CD14-positive monocyte (primary cell): ENCODE data around the gene RCC2. TPM values are rescaled to one million over a fixed set of nuclear protein-coding genes. Genes with fewer than 3 reads are reported as not detected.
A peak's percentile ranks its signal among the peaks of the same experiment; 100 is the strongest.

ENCODE experiments used
- DNase-seq, 3 donors: peaks; one replicate each; pipeline ENCODE4 v3.0.0-alpha.2; 2011 to 2022
- H2AFZ ChIP-seq: 2 replicates; pipeline ENCODE4 v1.6.0; 2012; ENCODE audit warnings: mild to moderate bottlenecking, low read depth, low read length, inconsistent platforms; ENCODE audit not compliant: insufficient read depth, poor library complexity, severe bottlenecking
- H3K27ac ChIP-seq, 2 donors: 1 replicate in 1 of 2; 2 replicates in 1 of 2; pipeline ENCODE4 v1.5.1; 2012 to 2013; ENCODE audit warnings: low read length in 2 of 2, control low read depth in 1 of 2, inconsistent platforms in 1 of 2, low read depth in 1 of 2, mild to moderate bottlenecking in 1 of 2
- H3K27me3 ChIP-seq, 2 donors: one replicate each; pipeline versions ENCODE4 v1.6.0 to v1.6.1; 2011 to 2013; ENCODE audit warnings: low read length in 2 of 2; ENCODE audit not compliant: control insufficient read depth in 2 of 2, insufficient read depth in 2 of 2
- H3K36me3 ChIP-seq, 2 donors: replicated peaks in 1 of 2; 1 replicate in 1 of 2; 2 replicates in 1 of 2; pipeline versions ENCODE4 v1.5.1 to v1.6.1; 2012 to 2013; ENCODE audit warnings: low read length in 2 of 2, control low read depth in 1 of 2, inconsistent platforms in 1 of 2, mild to moderate bottlenecking in 1 of 2; ENCODE audit not compliant: insufficient read depth in 2 of 2, control insufficient read depth in 1 of 2
- H3K4me1 ChIP-seq, 2 donors: 1 replicate in 1 of 2; 2 replicates in 1 of 2; pipeline versions ENCODE4 v1.5.1 to v1.6.1; 2012 to 2013; ENCODE audit warnings: low read length in 2 of 2, control low read depth in 1 of 2, inconsistent platforms in 1 of 2, mild to moderate bottlenecking in 1 of 2, moderate library complexity in 1 of 2; ENCODE audit not compliant: insufficient read depth in 2 of 2, control insufficient read depth in 1 of 2
- H3K4me2 ChIP-seq: replicated peaks from 2 replicates; pipeline ENCODE3; 2012; ENCODE audit warnings: low read length, moderate library complexity, mild to moderate bottlenecking; ENCODE audit not compliant: poor library complexity, severe bottlenecking; ENCODE audit errors: extremely low read depth
- H3K4me3 ChIP-seq, 3 experiments: fragments of 200-600 bp in 1 of 3; sonication (generic) in 1 of 3; replicated peaks in 1 of 3; 1 replicate in 2 of 3; 2 replicates in 1 of 3; pipeline ENCODE4 v1.5.1; 2011 to 2013; ENCODE audit warnings: low read length in 3 of 3, mild to moderate bottlenecking in 3 of 3, control low read depth in 2 of 3, low read depth in 2 of 3, inconsistent platforms in 1 of 3, moderate library complexity in 1 of 3
- H3K79me2 ChIP-seq: 2 replicates; pipeline ENCODE4 v1.6.0; 2012; ENCODE audit warnings: mild to moderate bottlenecking, control low read depth, inconsistent platforms, low read length, moderate library complexity; ENCODE audit not compliant: insufficient read depth
- H3K9ac ChIP-seq: 2 replicates; pipeline ENCODE4 v1.6.0; 2017; ENCODE audit warnings: low read length, mild to moderate bottlenecking; ENCODE audit not compliant: insufficient read depth, poor library complexity, severe bottlenecking
- H3K9me3 ChIP-seq, 2 donors: replicated peaks in 1 of 2; 1 replicate in 1 of 2; 2 replicates in 1 of 2; pipeline versions ENCODE4 v1.5.1 to v1.6.1; 2012 to 2013; ENCODE audit warnings: low read length in 2 of 2, control low read depth in 1 of 2; ENCODE audit not compliant: control insufficient read depth in 1 of 2, insufficient read depth in 1 of 2
- H4K20me1 ChIP-seq: 2 replicates; pipeline ENCODE4 v1.6.0; 2012; ENCODE audit warnings: mild to moderate bottlenecking, low read length, control low read depth, moderate library complexity; ENCODE audit not compliant: insufficient read depth
- H3K27ac Mint-ChIP-seq, 7 donors: one replicate each; pipeline ENCODE4 v1.8.0; 2020; ENCODE audit warnings: mild to moderate bottlenecking in 7 of 7, mixed read lengths in 7 of 7, moderate library complexity in 6 of 7, inconsistent platforms in 2 of 7
- H3K27me3 Mint-ChIP-seq, 3 donors: one replicate each; pipeline ENCODE4 v1.8.0; 2021 to 2022; ENCODE audit warnings: low read depth in 3 of 3, mild to moderate bottlenecking in 3 of 3, mixed read lengths in 3 of 3, moderate library complexity in 3 of 3, inconsistent platforms in 1 of 3
- H3K36me3 Mint-ChIP-seq, 2 donors: one replicate each; pipeline ENCODE4 v1.8.0; 2020; ENCODE audit warnings: mixed read lengths in 2 of 2, inconsistent platforms in 1 of 2, mild to moderate bottlenecking in 1 of 2
- H3K4me1 Mint-ChIP-seq: one replicate; pipeline ENCODE4 v1.8.0; 2020; ENCODE audit warnings: mild to moderate bottlenecking, mixed read lengths
- H3K4me3 Mint-ChIP-seq, 2 donors: one replicate each; pipeline ENCODE4 v1.8.0; 2020; ENCODE audit warnings: mild to moderate bottlenecking in 2 of 2, mixed read lengths in 2 of 2, moderate library complexity in 1 of 2
- H3K9me3 Mint-ChIP-seq, 7 donors: one replicate each; pipeline ENCODE4 v1.8.0; 2020 to 2022; ENCODE audit warnings: mixed read lengths in 7 of 7, mild to moderate bottlenecking in 6 of 7, moderate library complexity in 6 of 7, inconsistent platforms in 2 of 7
- CTCF ChIP-seq: fragments of 200-600 bp; IDR thresholded peaks from one replicate; pipeline ENCODE4 v1.8.0; 2022; ENCODE audit warnings: antibody characterized with exemption, mild to moderate bottlenecking
- WGBS: methylation state at CpG from one replicate; pipeline ENCODE4 v1.1.5; 2013; ENCODE audit warnings: missing lambda C conversion rate; ENCODE audit not compliant: insufficient coverage; 5-methylcytosine and 5-hydroxymethylcytosine counted together
- intact Hi-C, 2 donors: fragments of 100-400 bp; cut with micrococcal nuclease; formaldehyde crosslinking; loops; one replicate each; pipeline versions ENCODE4 v1.15.0 to v1.15.1; 2023
- polyA plus RNA-seq, 3 donors: library from polyadenylated mRNA; depleted of rRNA in 1 of 3; unstranded in 2 of 3; stranded (reverse) in 1 of 3; fragments of 300-500 nt in 2 of 3; fragments of >200 nt in 1 of 3; fragmentation: Illumina TruSeq in 2 of 3; gene quantifications; 1 replicate in 2 of 3; 2 replicates in 1 of 3; pipeline ENCODE4 v1.2.3, GENCODE V29; 2012 to 2021

RCC2 gene
- polyA plus RNA-seq, 3 donors = 22.3 to 66.3 (median 40.9) TPM

GRCh38 chr1:17441265-17441992 is 2.0 kb upstream of the RCC2 start:
- peak; percentile 21 to 37 (median 27) for DNase-seq
- H3K36me3 ChIP-seq = no peaks in the 10 kb centered on the region
- intact Hi-C loops = no loop called here
- Mint-ChIP-seq H3K9me3 (no peaks in the 10 kb centered on the region), H3K36me3 (no peaks in the 10 kb centered on the region), H3K27ac (peak overlapping the region in 1 of 7 donors; percentile 30), H3K4me3 (peak overlapping the region in 1 of 2 donors; percentile 85), H3K4me1 (peaks cover 35% of the 10 kb centered on the region), H3K27me3 (peaks cover 6 to 22% (median 10%) of the 10 kb centered on the region in 3 donors)
- H3K9ac ChIP-seq = no peak overlapping the region
- WGBS = 6% methylated on average over 3 of the region's 10 CpGs
- H2AFZ ChIP-seq = no peak overlapping the region
- no peak overlapping the region for H3K4me3 ChIP-seq
- peaks cover 31 to 40% of the 10 kb centered on the region in 2 donors for H3K4me1 ChIP-seq
- peaks cover 0 to 9% of the 10 kb centered on the region in 2 donors for H3K27me3 ChIP-seq
- peaks cover 24% of the 10 kb centered on the region for H3K79me2 ChIP-seq
- peaks cover 10% of the 10 kb centered on the region for H4K20me1 ChIP-seq
- H3K4me2 ChIP-seq = no peak overlapping the region
- no peaks in the 10 kb centered on the region for H3K9me3 ChIP-seq
- TF ChIP-seq CTCF = no peak
- H3K27ac ChIP-seq = no peak overlapping the region

DNA sequence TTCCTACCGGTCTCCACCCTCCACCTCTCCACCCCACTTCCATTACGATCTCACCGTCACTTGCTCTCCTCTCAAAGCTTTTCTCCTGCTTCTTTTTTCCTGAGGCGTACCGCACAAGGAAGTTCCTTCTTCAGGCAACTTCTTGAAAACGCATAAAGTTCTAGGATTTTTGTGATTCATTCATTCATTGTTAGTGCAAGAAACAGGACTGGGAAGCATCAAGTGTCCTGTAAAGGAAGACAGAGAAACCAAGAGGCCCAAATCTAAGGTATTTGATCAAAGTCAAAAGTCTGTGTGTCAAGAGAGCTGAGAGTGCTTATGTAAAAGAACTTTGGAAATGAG is 1.3 kb upstream of the RCC2 start:
- 4% methylated on average over 6 of the region's 6 CpGs for WGBS
- H3K4me1 Mint-ChIP-seq = peaks cover 40% of the 10 kb centered on the region
- H2AFZ ChIP-seq = no peak overlapping the region

More for the DNA sequence above, 1.3 kb upstream of the RCC2 start:
- H3K79me2 ChIP-seq = peaks cover 31% of the 10 kb centered on the region
- Mint-ChIP-seq H3K9me3 (peaks cover 0 to 2% (median 0%) of the 10 kb centered on the region in 7 donors), H3K27me3 (peaks cover 6 to 22% (median 6%) of the 10 kb centered on the region in 3 donors), H3K36me3 (peaks cover 0 to under 1% of the 10 kb centered on the region in 2 donors), H3K4me3 (peak overlapping the region; percentile 24 to 85), H3K27ac (peak overlapping the region in 1 of 7 donors; percentile 79)
- H3K4me2 ChIP-seq = peak overlapping the region; percentile 12
- peaks cover 0 to 9% of the 10 kb centered on the region in 2 donors for H3K27me3 ChIP-seq
- H3K9me3 ChIP-seq = no peaks in the 10 kb centered on the region
- H3K4me3 ChIP-seq = no peak overlapping the region
- H3K27ac ChIP-seq = no peak overlapping the region
- no peak for TF ChIP-seq CTCF
- no peak for DNase-seq
- no peaks in the 10 kb centered on the region for H3K36me3 ChIP-seq
- H3K4me1 ChIP-seq = peaks cover 37 to 46% of the 10 kb centered on the region in 2 donors
- H4K20me1 ChIP-seq = peaks cover 16% of the 10 kb centered on the region
- H3K9ac ChIP-seq = no peak overlapping the region
- intact Hi-C loops = loop anchor here in 1 of 2 donors (1.0 kb wide), 1 partner anchor 21 kb away; no protein-coding TSS in a partner anchor
